NCI-H526 (cell line): ENCODE data around the gene INAVA.
"Not testable (repeated sequence)": the region's sequence is repeated elsewhere in the genome, so short reads cannot be mapped to it uniquely, and the experiment has no call there.

Source experiments
- DNase-seq, 2 experiments: peaks; one replicate each; lab custom pipeline; 2025; lab: John Stamatoyannopoulos, UW

The INAVA gene

GRCh38 chr1:200921571-200922110 lies 26.9 kb downstream of the INAVA start:
- DNase-seq: no peak

GRCh38 chr1:200922406-200922805 lies 27.7 kb downstream of the INAVA start:
- DNase-seq: no peak

DNA sequence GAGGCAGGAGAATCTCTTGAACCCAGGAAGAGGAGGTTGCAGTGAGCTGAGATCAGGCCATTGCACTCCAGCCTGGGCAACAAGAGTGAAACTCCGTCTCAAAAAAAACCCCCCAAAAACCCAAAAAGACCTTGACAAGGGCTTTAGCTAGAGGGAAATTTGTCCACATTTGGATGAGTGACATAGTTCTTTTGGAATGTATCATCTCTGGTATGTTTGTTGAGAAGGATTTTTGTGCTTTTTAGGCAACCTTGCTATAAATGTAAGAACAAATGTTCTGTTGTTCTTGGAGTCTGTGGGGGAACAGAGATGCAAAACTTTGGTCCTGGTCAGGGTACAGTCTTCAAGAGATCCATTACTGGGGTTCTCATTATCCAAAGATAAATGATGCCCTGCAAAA lies 28.9 kb downstream of the INAVA start:
- DNase-seq: no peak

- DNase-seq: no peak
Measured at GRCh38 chr1:200925831-200926230, 31.1 kb downstream of the INAVA start.

- no peak for DNase-seq
Measured at GRCh38 chr1:200929530-200930278, 35.0 kb downstream of the INAVA start.

- DNase-seq: not testable (repeated sequence)
Measured at GRCh38 chr1:200930285-200930684, 35.6 kb downstream of the INAVA start.

DNA sequence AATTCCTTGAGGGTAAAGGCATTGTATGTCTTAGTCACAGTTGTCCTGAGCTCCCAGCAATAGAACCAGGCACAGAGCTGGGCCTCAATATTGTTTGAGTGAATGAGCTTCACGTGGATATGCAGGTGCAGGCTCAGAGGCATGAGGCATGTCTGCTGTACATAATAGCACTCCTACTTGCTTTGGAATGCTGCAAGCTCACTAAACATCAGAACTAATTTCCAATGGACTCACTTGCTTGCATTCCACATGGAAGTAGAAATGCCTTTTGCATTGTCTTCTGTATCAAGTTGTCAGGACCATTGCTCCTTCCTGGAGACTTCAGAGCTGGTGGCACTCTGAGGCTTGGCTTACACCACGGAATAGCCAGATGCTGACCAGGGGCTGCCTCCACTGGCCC lies 37.1 kb downstream of the INAVA start:
- no peak for DNase-seq

DNA sequence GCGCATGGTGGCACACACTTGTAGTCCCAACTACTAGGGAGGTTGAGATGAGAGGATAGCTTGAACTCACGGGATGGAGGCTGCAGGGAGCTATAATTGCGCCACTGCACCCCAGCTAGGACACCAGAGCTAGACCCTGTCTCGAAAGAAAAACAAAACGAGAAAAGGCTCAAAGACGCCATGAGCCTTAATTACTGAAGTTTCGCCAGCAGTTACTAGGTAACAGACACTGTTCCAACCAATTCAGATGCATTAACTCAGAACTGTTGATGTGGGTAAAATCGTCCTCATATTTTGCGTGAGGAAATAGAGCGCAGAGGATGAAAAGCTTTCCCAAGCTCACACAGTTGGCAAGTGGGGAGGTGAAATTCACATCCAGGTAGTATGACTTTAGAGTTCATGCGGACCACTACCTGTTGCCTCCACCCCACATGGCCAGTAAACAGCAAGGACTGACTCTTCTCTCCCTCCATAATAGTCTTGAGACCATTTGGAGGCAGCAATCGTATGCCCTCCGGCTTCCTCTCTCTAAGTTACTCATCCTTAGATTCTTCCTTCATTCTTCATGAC lies 40.1 kb downstream of the INAVA start:
- no peak for DNase-seq

GRCh38 chr1:200935286-200935962 lies 40.7 kb downstream of the INAVA start:
- not testable (repeated sequence) for DNase-seq

GRCh38 chr1:200938955-200939354 lies 44.3 kb downstream of the INAVA start:
- DNase-seq: no peak

DNA sequence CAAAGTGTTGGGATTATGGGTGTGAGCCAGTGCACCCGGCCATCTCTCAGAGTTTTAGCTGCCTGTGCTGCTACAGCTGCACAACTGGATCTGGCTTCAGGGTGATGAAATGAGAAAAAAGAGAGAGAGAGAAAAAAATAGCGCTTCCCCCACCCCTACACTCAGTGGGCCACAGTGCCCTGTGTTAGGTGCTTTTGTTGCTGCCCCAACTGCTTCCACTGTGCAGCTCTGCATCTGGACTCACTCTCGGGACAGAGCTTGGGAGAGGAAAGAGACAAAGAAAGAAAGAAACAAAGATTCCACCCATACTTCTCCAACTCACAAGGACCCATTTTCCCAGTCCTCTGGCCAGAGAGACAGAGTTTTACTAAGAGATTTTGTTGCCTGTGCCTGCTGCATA lies 50.4 kb downstream of the INAVA start:
- DNase-seq: no peak

- DNase-seq: no peak
Measured at GRCh38 chr1:200947059-200947566, 52.4 kb downstream of the INAVA start.

DNA sequence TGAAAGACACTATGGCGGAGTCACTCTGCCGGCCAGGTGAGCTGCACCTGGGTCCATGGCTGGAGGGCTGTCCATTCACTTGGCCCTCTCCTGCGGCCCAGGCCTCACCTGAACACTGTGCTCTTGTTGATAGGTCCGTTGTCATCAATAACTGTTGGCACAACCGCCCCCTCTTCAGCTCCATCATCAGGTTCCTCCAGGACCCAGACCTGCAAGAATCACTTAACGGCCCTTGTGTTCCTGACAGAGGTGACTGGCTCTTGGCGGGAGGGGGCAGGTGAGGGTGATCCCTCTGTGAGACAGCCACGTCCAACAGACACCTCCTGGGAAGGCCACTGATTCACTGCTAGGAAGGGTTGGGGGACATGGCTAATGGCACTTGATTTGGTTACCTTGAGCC lies 54.9 kb downstream of the INAVA start:
- no peak for DNase-seq

DNA sequence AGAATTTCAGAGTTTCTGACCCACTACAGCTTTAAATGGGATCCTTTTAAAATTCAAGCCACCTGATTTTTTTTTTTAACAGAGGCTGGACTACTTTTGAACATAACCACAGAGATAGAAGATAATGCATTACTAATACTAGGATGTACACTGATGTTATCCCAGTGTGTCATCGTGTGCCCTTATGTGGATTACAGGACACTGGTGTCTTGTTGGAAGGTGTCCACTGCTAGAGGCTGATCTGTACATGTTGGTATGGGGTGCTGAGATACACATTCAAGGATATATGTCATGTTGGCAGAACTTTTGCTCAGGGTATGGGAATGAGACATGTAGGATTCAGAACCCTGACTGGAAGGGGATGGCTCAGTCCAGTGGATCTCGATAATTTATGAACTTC lies 56.3 kb downstream of the INAVA start:
- DNase-seq: no peak

DNA sequence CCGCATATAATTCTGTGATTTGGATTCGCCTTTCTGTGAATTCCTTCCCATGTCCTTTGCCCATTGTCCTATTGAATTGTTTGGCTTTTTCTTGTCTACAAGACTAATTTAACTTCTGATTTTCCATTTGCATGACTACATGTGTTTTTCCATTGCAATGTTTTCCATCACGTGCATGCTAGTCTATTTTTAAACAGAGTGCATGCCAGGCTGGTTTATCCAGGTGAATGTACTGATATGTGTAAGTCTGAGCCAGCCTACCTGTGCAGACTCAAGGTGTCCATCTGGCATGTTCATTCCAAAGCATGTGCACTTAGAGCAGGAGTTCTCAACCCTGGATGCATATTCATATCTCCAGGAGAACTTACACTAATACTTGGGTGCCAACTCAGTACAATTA lies 59.7 kb downstream of the INAVA start:
- DNase-seq: no peak

- DNase-seq: no peak
Measured at GRCh38 chr1:200958597-200958996, 63.9 kb downstream of the INAVA start.

GRCh38 chr1:200959411-200959921 lies 64.8 kb downstream of the INAVA start:
- no peak for DNase-seq

DNA sequence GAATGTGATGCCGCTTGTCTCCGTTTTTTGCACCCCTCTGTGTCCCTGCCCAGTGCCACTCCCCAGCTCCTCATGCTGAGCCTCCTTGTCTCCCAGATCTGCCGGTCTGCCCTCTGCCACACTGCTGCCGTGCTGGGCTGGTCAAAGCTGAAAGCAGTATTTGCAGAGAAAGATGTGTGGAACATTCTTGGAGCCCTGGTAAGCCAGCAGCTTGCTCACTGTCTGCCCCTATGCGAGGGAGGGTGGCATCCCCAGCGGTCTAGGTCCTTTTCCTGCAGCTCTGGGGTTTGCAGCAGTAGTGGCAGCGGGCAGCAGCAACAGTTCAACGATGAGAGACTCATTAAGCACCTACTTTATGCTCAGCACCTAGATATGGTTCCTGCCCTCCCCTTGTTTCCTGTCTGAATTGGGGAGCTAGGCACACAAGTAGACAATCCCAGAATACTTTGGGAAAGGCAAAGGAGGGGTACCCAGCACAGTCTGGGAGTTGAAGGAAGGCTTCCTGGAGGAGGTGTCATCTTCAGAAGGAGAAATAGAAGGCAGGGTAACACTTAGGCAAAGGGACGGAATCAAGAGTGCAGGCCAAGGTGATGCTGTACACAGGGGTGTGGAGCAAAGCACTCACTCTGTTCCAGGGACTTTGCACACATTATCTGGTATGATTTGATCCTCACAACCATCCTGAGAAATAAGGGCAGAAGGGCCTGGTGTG lies 65.7 kb downstream of the INAVA start:
- DNase-seq: no peak

DNA sequence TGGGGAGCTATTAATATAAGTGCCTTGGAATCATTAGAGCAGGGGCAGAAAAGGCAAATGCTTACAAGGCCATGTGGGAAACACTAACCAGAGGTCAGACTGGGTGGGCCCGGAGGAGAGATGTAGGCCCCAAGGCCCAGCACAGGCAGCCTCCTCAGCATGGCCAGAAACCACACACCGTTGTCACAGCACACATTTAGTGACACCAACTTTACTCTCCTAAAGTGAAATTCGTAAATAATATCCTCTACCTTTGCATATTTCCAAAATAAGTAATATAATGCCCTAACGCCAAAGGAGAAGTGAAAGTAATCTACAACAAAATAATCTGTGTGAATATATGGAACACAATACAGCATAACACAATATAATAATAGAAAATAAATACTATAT lies 66.2 kb downstream of the INAVA start:
- DNase-seq: no peak

DNA sequence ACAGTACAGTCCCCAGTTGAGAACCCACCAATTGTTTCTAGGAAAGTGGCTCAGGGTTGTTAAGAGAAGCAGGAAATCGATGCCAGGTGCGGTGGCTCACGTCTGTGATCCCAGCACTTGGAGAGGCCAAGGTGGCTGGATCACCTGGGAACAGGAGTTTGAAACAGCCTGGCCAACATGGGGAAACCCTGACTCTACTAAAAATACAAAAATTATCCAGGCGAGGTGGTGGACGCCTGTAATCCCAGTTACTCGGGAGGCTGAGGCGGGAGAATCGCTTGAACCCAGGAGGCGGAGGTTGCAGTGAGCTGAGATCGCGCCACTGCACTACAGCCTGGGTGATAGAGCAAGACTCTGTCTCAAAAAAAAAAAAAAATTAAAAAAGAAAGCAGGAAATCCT lies 67.5 kb downstream of the INAVA start:
- DNase-seq: not testable (repeated sequence)

GRCh38 chr1:200962631-200963030 lies 67.9 kb downstream of the INAVA start:
- peak in 1 of 2 experiments; percentile 3 for DNase-seq

DNA sequence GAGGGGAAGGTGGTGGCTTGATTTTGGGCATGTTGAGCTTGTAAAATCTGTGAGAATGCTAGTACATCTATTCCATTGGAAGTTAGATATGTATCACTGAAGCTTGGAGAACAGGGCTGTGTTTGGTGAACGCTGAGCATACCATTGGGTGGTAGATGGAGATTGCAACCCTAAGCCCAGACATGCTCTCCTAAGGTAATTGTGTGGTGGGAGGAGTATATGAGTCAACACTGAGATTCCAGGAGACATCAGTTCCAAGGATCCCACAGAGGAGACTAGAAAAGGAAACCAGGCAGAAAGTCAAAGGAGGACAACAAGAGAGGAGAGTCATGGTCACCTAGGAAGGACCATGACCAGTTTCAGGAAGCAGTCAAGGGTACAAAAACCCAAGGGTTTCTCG lies 68.4 kb downstream of the INAVA start:
- DNase-seq: no peak
